Measurements from ENCODE around the gene ITGA8. TPM values are rescaled to one million over a fixed set of nuclear protein-coding genes. Genes with fewer than 3 reads are reported as not detected.

Gene ITGA8
- total and polyA plus RNA-seq, 2 of the 13 experiments (the other 11 are each of a cell fraction or from before 2014, with no cell fraction given): not detected

DNA sequence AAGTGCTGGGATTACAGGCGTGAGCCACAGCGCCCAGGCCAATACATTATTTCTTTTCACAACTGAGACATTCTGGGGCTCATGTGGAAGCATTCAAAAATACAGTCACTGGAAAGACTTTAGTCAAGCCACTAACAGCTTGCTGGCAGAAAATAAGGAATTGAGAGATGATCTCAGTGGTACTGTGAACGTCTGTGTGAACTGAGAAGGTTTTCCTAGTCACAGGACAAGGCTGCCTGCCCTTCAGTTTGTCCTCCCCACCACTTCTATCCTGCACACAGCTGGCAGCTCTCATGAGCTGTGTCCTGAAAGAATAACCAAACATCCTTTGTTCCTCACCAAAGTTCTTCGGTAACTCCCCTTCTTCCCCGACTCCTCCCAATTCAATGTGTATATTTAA lies 31.3 kb upstream of the ITGA8 start (continued):
- TF ChIP-seq, protein P1, sequence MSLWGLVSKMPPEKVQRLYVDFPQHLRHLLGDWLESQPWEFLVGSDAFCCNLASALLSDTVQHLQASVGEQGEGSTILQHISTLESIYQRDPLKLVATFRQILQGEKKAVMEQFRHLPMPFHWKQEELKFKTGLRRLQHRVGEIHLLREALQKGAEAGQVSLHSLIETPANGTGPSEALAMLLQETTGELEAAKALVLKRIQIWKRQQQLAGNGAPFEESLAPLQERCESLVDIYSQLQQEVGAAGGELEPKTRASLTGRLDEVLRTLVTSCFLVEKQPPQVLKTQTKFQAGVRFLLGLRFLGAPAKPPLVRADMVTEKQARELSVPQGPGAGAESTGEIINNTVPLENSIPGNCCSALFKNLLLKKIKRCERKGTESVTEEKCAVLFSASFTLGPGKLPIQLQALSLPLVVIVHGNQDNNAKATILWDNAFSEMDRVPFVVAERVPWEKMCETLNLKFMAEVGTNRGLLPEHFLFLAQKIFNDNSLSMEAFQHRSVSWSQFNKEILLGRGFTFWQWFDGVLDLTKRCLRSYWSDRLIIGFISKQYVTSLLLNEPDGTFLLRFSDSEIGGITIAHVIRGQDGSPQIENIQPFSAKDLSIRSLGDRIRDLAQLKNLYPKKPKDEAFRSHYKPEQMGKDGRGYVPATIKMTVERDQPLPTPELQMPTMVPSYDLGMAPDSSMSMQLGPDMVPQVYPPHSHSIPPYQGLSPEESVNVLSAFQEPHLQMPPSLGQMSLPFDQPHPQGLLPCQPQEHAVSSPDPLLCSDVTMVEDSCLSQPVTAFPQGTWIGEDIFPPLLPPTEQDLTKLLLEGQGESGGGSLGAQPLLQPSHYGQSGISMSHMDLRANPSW (CRISPR knock-in tag; IDR thresholded peaks at IDR 0.05; ENCODE audit: borderline replicate concordance): no peak
- TF ChIP-seq FOXP1 (IDR thresholded peaks at IDR 0.05) (no peak), FOXP1 (CRISPR knock-in tag; IDR thresholded peaks at IDR 0.05) (no peak), ZNF235 (CRISPR knock-in tag; IDR thresholded peaks at IDR 0.05; ENCODE audit: borderline replicate concordance) (no peak), ZNF205 (CRISPR knock-in tag; IDR thresholded peaks at IDR 0.05) (no peak), GZF1 (CRISPR knock-in tag; IDR thresholded peaks at IDR 0.05) (no peak), KAT7 (CRISPR knock-in tag; IDR thresholded peaks at IDR 0.05; ENCODE audit: borderline replicate concordance) (no peak), KDM5B (CRISPR knock-in tag; IDR thresholded peaks at IDR 0.05; ENCODE audit: borderline replicate concordance) (no peak), PRPF4 (IDR thresholded peaks at IDR 0.05; ENCODE audit: low read depth, low read length, poor library complexity, severe bottlenecking) (no peak)
- TF ChIP-seq, protein P2, sequence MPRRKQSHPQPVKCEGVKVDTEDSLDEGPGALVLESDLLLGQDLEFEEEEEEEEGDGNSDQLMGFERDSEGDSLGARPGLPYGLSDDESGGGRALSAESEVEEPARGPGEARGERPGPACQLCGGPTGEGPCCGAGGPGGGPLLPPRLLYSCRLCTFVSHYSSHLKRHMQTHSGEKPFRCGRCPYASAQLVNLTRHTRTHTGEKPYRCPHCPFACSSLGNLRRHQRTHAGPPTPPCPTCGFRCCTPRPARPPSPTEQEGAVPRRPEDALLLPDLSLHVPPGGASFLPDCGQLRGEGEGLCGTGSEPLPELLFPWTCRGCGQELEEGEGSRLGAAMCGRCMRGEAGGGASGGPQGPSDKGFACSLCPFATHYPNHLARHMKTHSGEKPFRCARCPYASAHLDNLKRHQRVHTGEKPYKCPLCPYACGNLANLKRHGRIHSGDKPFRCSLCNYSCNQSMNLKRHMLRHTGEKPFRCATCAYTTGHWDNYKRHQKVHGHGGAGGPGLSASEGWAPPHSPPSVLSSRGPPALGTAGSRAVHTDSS (CRISPR knock-in tag; conservative IDR thresholded peaks at IDR 0.05): no peak

GRCh38 chr10:15748126-15748525 lies 28.4 kb upstream of the ITGA8 start:
- Histone ChIP-seq H3K79me2 (ENCODE audit: insufficient read depth, low read length) (no peaks in the 10 kb centered on the region), H3K9ac (ENCODE audit: insufficient read depth, low read depth, low read length) (no peak overlapping the region), H3K4me2 (ENCODE audit: low read depth, low read length) (no peak overlapping the region), H4K20me1 (ENCODE audit: insufficient read depth, low read length) (no peaks in the 10 kb centered on the region), H3K9me3 (ENCODE audit: low read length) (no peaks in the 10 kb centered on the region), H3K27me3 (ENCODE audit: control insufficient read depth in 1 of 2, insufficient read depth in 2 of 2, low read length in 2 of 2) (peaks cover 0 to 2% of the 10 kb centered on the region in 2 experiments; a peak in 1 of 5 replicates), H3K36me3 (replicated peaks in 1 of 2; ENCODE audit: control insufficient read depth in 1 of 2, insufficient read depth in 2 of 2, low read length in 2 of 2) (no peaks in the 10 kb centered on the region), H3K4me1 (ENCODE audit: insufficient read depth, low read length) (no peaks in the 10 kb centered on the region), H3K4me3 (replicated peaks in 1 of 3; ENCODE audit: insufficient read depth in 1 of 3, low read depth in 2 of 3, low read length in 3 of 3) (no peak overlapping the region), H2AFZ (ENCODE audit: low read length) (no peak overlapping the region), H3K27ac (ENCODE audit: extremely low read length, insufficient read depth, low read length) (no peak overlapping the region)
- CTCF ChIA-PET (ENCODE audit: low intra/inter-chr PET ratio, low total read pairs): no interaction called here
- FAIRE-seq (no peak), DNase-seq (ENCODE audit: low spot score) (no peak), ATAC-seq (peak; percentile 38; the same call in 2 of the 3 replicates)
- BruUV-seq (replicated peaks): no TSS peak
- intact Hi-C loops (cut with micrococcal nuclease; ENCODE audit: unreplicated experiment) (no loop called here), in situ Hi-C loops (cut with HindIII; ENCODE audit: extremely low pct_ligation_motif_present, low pct_unique_long_range_greater_than_20kb) (no loop called here)
- WGBS (ENCODE audit: low lambda C conversion rate): 0% methylated on average over 3 of the region's 3 CpGs
- POLR2A ChIA-PET: no interaction called here
- TF ChIP-seq FLYWCH1 (CRISPR knock-in tag; IDR thresholded peaks at IDR 0.05) (no peak), MXD4 (CRISPR knock-in tag; IDR thresholded peaks at IDR 0.05) (no peak), ZNF383 (CRISPR knock-in tag; IDR thresholded peaks at IDR 0.05; ENCODE audit: borderline replicate concordance) (no peak), ZNF850 (CRISPR knock-in tag; conservative IDR thresholded peaks at IDR 0.05) (no peak), ZNF720 (CRISPR knock-in tag; IDR thresholded peaks at IDR 0.05) (no peak), MED8 (CRISPR knock-in tag; IDR thresholded peaks at IDR 0.05; ENCODE audit: insufficient replicate concordance) (no peak), ZSCAN5A (CRISPR knock-in tag; IDR thresholded peaks at IDR 0.05; ENCODE audit: borderline replicate concordance) (no peak)
- TF ChIP-seq, protein P3, sequence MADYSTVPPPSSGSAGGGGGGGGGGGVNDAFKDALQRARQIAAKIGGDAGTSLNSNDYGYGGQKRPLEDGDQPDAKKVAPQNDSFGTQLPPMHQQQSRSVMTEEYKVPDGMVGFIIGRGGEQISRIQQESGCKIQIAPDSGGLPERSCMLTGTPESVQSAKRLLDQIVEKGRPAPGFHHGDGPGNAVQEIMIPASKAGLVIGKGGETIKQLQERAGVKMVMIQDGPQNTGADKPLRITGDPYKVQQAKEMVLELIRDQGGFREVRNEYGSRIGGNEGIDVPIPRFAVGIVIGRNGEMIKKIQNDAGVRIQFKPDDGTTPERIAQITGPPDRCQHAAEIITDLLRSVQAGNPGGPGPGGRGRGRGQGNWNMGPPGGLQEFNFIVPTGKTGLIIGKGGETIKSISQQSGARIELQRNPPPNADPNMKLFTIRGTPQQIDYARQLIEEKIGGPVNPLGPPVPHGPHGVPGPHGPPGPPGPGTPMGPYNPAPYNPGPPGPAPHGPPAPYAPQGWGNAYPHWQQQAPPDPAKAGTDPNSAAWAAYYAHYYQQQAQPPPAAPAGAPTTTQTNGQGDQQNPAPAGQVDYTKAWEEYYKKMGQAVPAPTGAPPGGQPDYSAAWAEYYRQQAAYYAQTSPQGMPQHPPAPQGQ (CRISPR knock-in tag; IDR thresholded peaks at IDR 0.05; ENCODE audit: borderline replicate concordance): no peak

All from HepG2 (cell line).